Measurements from ENCODE around the gene COG5.

COG5 gene

GRCh38 chr7:107588529-107589130 lies 24.9 kb upstream of the COG5 start:
- H3K27ac ChIP-seq = no peak overlapping the region
- H3K4me3 ChIP-seq (ENCODE audit: low read depth, low read length) = no peak overlapping the region
- TF ChIP-seq CTCF (IDR thresholded peaks at IDR 0.05; ENCODE audit: low read depth, low read length) = no peak
- H3K9me3 ChIP-seq (ENCODE audit: severe bottlenecking) = no peaks in the 10 kb centered on the region
- H3K27me3 ChIP-seq (ENCODE audit: insufficient read depth, low read depth, severe bottlenecking) = no peaks in the 10 kb centered on the region
- no peak for DNase-seq
- peaks cover 43% of the 10 kb centered on the region for H3K36me3 ChIP-seq

GRCh38 chr7:107584716-107585115 lies 21.0 kb upstream of the COG5 start:
- TF ChIP-seq CTCF (IDR thresholded peaks at IDR 0.05; ENCODE audit: low read depth, low read length) = no peak
- Histone ChIP-seq H3K36me3 (peaks cover 53% of the 10 kb centered on the region), H3K9me3 (ENCODE audit: severe bottlenecking) (no peaks in the 10 kb centered on the region), H3K4me3 (ENCODE audit: low read depth, low read length) (no peak overlapping the region), H3K27me3 (ENCODE audit: insufficient read depth, low read depth, severe bottlenecking) (no peaks in the 10 kb centered on the region), H3K27ac (no peak overlapping the region)
- DNase-seq = no peak

- H3K27ac ChIP-seq = no peak overlapping the region
- no peak overlapping the region for H3K4me3 ChIP-seq (ENCODE audit: low read depth, low read length)
These were observed 19.2 kb upstream of the COG5 start for GRCh38 chr7:107582875-107583274.

GRCh38 chr7:107581387-107582013 lies 17.8 kb upstream of the COG5 start:
- H3K9me3 ChIP-seq (ENCODE audit: severe bottlenecking) = no peaks in the 10 kb centered on the region
- DNase-seq = no peak
- peaks cover 35% of the 10 kb centered on the region for H3K36me3 ChIP-seq
- H3K4me3 ChIP-seq (ENCODE audit: low read depth, low read length) = peak overlapping the region; percentile 65; the same call in 1 of the 2 replicates
- H3K27me3 ChIP-seq (ENCODE audit: insufficient read depth, low read depth, severe bottlenecking) = no peaks in the 10 kb centered on the region
- no peak for TF ChIP-seq CTCF (IDR thresholded peaks at IDR 0.05; ENCODE audit: low read depth, low read length)
- no peak overlapping the region for H3K27ac ChIP-seq

More at GRCh38 chr7:107582875-107583274, 19.2 kb upstream of the COG5 start:
- Histone ChIP-seq H3K27me3 (ENCODE audit: insufficient read depth, low read depth, severe bottlenecking) (no peaks in the 10 kb centered on the region), H3K36me3 (peaks cover 42% of the 10 kb centered on the region), H3K9me3 (ENCODE audit: severe bottlenecking) (no peaks in the 10 kb centered on the region)
- DNase-seq = no peak
- no peak for TF ChIP-seq CTCF (IDR thresholded peaks at IDR 0.05; ENCODE audit: low read depth, low read length)

- peak overlapping the region; percentile 95 for H3K27ac ChIP-seq
- TF ChIP-seq CTCF (IDR thresholded peaks at IDR 0.05; ENCODE audit: low read depth, low read length) = no peak
These were observed 17.1 kb upstream of the COG5 start for GRCh38 chr7:107580716-107581383.

More at GRCh38 chr7:107580716-107581383, 17.1 kb upstream of the COG5 start:
- H3K9me3 ChIP-seq (ENCODE audit: severe bottlenecking) = no peaks in the 10 kb centered on the region
- H3K36me3 ChIP-seq = peaks cover 30% of the 10 kb centered on the region
- no peaks in the 10 kb centered on the region for H3K27me3 ChIP-seq (ENCODE audit: insufficient read depth, low read depth, severe bottlenecking)
- no peak for DNase-seq
- peak overlapping the region; percentile 65 for H3K4me3 ChIP-seq (ENCODE audit: low read depth, low read length)

Data from WERI-Rb-1 (cell line).